ENCODE measurements around the gene ALG10.

- TF ChIP-seq CTCF (conservative IDR thresholded peaks at IDR 0.05 in 1 of 2, IDR thresholded peaks at IDR 0.05 in 1 of 2; ENCODE audit: low read depth in 1 of 2, low read length in 2 of 2) (no peak), EZH2 (IDR thresholded peaks at IDR 0.05; ENCODE audit: low read length, missing control alignments) (no peak)
Measured at GRCh38 chr12:34048714-34049113, 26.4 kb downstream of the ALG10 start.

All from fibroblast of lung (primary cell).